Common myeloid progenitor, CD34-positive (primary cell): Measurements from ENCODE around the gene LYPLAL1.

Source experiments
- CTCF ChIA-PET: fragments of 350-600 bp; sonication (Branson Sonifier 250); formaldehyde crosslinking; loops from one replicate; lab custom pipeline; 2021; ENCODE audit warnings: antibody characterized with exemption; lab: Charles Lee
- POLR2A ChIA-PET: fragments of 350-600 bp; sonication (Branson Sonifier 250); formaldehyde crosslinking; loops from one replicate; lab custom pipeline; 2021; ENCODE audit warnings: antibody characterized with exemption; lab: Charles Lee
- DNase-seq, 3 donors: peaks; one replicate each; pipeline versions ENCODE4 v3.0.0 to v3.0.0-alpha.2; 2013
- H3K27ac ChIP-seq, 2 experiments: 1 replicate in 1 of 2; 2 replicates in 1 of 2; pipeline ENCODE4 v1.7.0; 2013; ENCODE audit warnings: inconsistent platforms in 2 of 2, low read length in 2 of 2, mild to moderate bottlenecking in 2 of 2, low read depth in 1 of 2, moderate library complexity in 1 of 2; ENCODE audit not compliant: severe bottlenecking in 2 of 2, insufficient read depth in 1 of 2, poor library complexity in 1 of 2
- H3K27me3 ChIP-seq, 5 experiments: replicated peaks in 2 of 5; 1 replicate in 3 of 5; 2 replicates in 2 of 5; pipeline versions ENCODE4 v1.6.1 to v1.7.0; 2013; ENCODE audit warnings: low read length in 4 of 5, mild to moderate bottlenecking in 2 of 5, moderate library complexity in 2 of 5, inconsistent platforms in 1 of 5; ENCODE audit not compliant: insufficient read depth in 5 of 5, control insufficient read depth in 4 of 5
- H3K36me3 ChIP-seq, 4 experiments: 1 replicate in 2 of 4; 2 replicates in 2 of 4; pipeline versions ENCODE4 v1.6.1 to v1.7.0; 2013; ENCODE audit warnings: low read length in 3 of 4, control low read depth in 1 of 4, mild to moderate bottlenecking in 1 of 4; ENCODE audit not compliant: control insufficient read depth in 4 of 4, insufficient read depth in 4 of 4
- H3K4me1 ChIP-seq, 4 experiments: 1 replicate in 3 of 4; 2 replicates in 1 of 4; pipeline versions ENCODE4 v1.6.1 to v1.7.1; 2013; ENCODE audit warnings: low read length in 3 of 4, mild to moderate bottlenecking in 3 of 4, control low read depth in 1 of 4, inconsistent platforms in 1 of 4, moderate library complexity in 1 of 4; ENCODE audit not compliant: control insufficient read depth in 4 of 4, insufficient read depth in 4 of 4; ENCODE audit errors: control extremely low read depth in 1 of 4
- H3K4me3 ChIP-seq, 7 experiments: 1 replicate in 4 of 7; 2 replicates in 3 of 7; pipeline versions ENCODE4 v1.5.1 to v1.7.0; 2013; ENCODE audit warnings: mild to moderate bottlenecking in 7 of 7, low read length in 6 of 7, moderate library complexity in 6 of 7, inconsistent platforms in 2 of 7, low read depth in 2 of 7, control low read depth in 1 of 7; ENCODE audit not compliant: insufficient read depth in 4 of 7, control insufficient read depth in 1 of 7; ENCODE audit errors: extremely low read depth in 1 of 7
- H3K9me3 ChIP-seq, 5 experiments: 1 replicate in 4 of 5; 2 replicates in 1 of 5; pipeline versions ENCODE4 v1.6.1 to v1.7.1; 2013; ENCODE audit warnings: low read length in 4 of 5, mild to moderate bottlenecking in 2 of 5, inconsistent platforms in 1 of 5, low read depth in 1 of 5, moderate library complexity in 1 of 5; ENCODE audit not compliant: control insufficient read depth in 4 of 5, insufficient read depth in 2 of 5; ENCODE audit errors: control extremely low read depth in 1 of 5
- WGBS: methylation state at CpG from one replicate; pipeline ENCODE4 v1.1.5; 2013; ENCODE audit not compliant: insufficient coverage; 5-methylcytosine and 5-hydroxymethylcytosine counted together

The LYPLAL1 gene

GRCh38 chr1:219202567-219202966 is 28.9 kb downstream of the LYPLAL1 start:
- WGBS, result no CpG with 5 or more reads among the region's 2 CpGs

DNA sequence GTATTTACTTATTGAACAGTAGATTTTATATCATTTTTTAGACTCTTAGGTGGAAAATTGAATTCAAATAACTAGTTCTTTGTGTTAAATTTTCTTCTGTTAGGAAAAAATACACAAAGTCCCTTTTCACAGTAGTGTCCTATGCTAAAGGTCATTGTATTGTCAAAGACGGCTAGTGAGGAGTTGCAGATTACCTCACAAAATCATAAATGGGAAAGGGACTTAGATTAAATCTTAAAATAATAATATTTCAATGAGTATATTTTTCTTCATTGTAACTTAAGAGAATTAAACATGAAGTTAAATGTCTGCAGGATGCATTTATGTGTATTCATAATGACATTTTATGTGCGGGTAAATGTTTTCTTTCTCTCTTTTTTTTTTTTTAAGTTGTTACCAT is 32.7 kb downstream of the LYPLAL1 start:
- ChIA-PET POLR2A (no interaction called here), CTCF (no interaction called here)
- Histone ChIP-seq H3K4me1 (no peaks in the 10 kb centered on the region), H3K27ac (no peak overlapping the region), H3K36me3 (peaks cover 0 to 7% (median under 1%) of the 10 kb centered on the region in 4 experiments), H3K4me3 (no peak overlapping the region), H3K27me3 (no peaks in the 10 kb centered on the region), H3K9me3 (no peaks in the 10 kb centered on the region)
- no CpG with 5 or more reads among the region's 2 CpGs for WGBS
- DNase-seq, result no peak

More at GRCh38 chr1:219202567-219202966, 28.9 kb downstream of the LYPLAL1 start:
- Histone ChIP-seq H3K9me3 (no peaks in the 10 kb centered on the region), H3K27me3 (no peaks in the 10 kb centered on the region), H3K4me1 (no peaks in the 10 kb centered on the region), H3K27ac (no peak overlapping the region), H3K4me3 (no peak overlapping the region), H3K36me3 (peaks cover 0 to 5% (median 4%) of the 10 kb centered on the region in 4 experiments)
- CTCF ChIA-PET, result interaction anchor here (1.0 to 2.4 kb wide), 3 partner anchors 15 to 26 kb away, joined by 3 to 11 read pairs (median 4); no protein-coding TSS in a partner anchor
- POLR2A ChIA-PET, result no interaction called here
- no peak for DNase-seq

GRCh38 chr1:219209578-219209977 is 35.9 kb downstream of the LYPLAL1 start:
- Histone ChIP-seq H3K27me3 (no peaks in the 10 kb centered on the region), H3K4me1 (no peaks in the 10 kb centered on the region), H3K27ac (no peak overlapping the region), H3K9me3 (no peaks in the 10 kb centered on the region), H3K4me3 (no peak overlapping the region), H3K36me3 (peaks cover 0 to 9% (median 6%) of the 10 kb centered on the region in 4 experiments)
- ChIA-PET CTCF (interaction anchor here (1.2 kb wide), 2 partner anchors 10 to 36 kb away, joined by 3 read pairs; partner anchors contain the start of gene LYPLAL1), POLR2A (no interaction called here)
- 100% methylated on average over 2 of the region's 2 CpGs for WGBS
- no peak for DNase-seq

- ChIA-PET POLR2A (no interaction called here), CTCF (interaction anchor here (1.2 kb wide), 2 partner anchors 10 to 36 kb away, joined by 3 read pairs; partner anchors contain the start of gene LYPLAL1)
- Histone ChIP-seq H3K27ac (no peak overlapping the region), H3K4me3 (no peak overlapping the region), H3K9me3 (no peaks in the 10 kb centered on the region), H3K27me3 (no peaks in the 10 kb centered on the region), H3K36me3 (peaks cover 0 to 9% (median 8%) of the 10 kb centered on the region in 4 experiments), H3K4me1 (no peaks in the 10 kb centered on the region)
- DNase-seq, result no peak
- WGBS, result 90% methylated on average over 1 of the region's 5 CpGs
Observed at GRCh38 chr1:219210067-219210466, 36.4 kb downstream of the LYPLAL1 start.

- Histone ChIP-seq H3K36me3 (peaks cover 0 to 14% (median 11%) of the 10 kb centered on the region in 4 experiments), H3K4me1 (no peaks in the 10 kb centered on the region), H3K9me3 (peaks cover 0 to 2% (median 0%) of the 10 kb centered on the region in 5 experiments), H3K27ac (no peak overlapping the region), H3K27me3 (no peaks in the 10 kb centered on the region), H3K4me3 (no peak overlapping the region)
- POLR2A ChIA-PET, result no interaction called here
- DNase-seq, result no peak
- CTCF ChIA-PET, result no interaction called here
Observed at GRCh38 chr1:219215477-219215876, 41.8 kb downstream of the LYPLAL1 start.

GRCh38 chr1:219220945-219221344 is 47.3 kb downstream of the LYPLAL1 start:
- H3K27ac ChIP-seq, result no peak overlapping the region
- WGBS, result 92% methylated on average over 3 of the region's 3 CpGs
- CTCF ChIA-PET, result no interaction called here
- POLR2A ChIA-PET, result no interaction called here
- DNase-seq, result no peak
- peaks cover 0 to 9% (median 4%) of the 10 kb centered on the region in 4 experiments for H3K36me3 ChIP-seq
- no peaks in the 10 kb centered on the region for H3K27me3 ChIP-seq
- peaks cover 0 to 2% (median 0%) of the 10 kb centered on the region in 5 experiments for H3K9me3 ChIP-seq
- no peak overlapping the region for H3K4me3 ChIP-seq
- H3K4me1 ChIP-seq, result no peaks in the 10 kb centered on the region

- H3K27me3 ChIP-seq, result no peaks in the 10 kb centered on the region
- H3K36me3 ChIP-seq, result peaks cover 0 to 9% (median 3%) of the 10 kb centered on the region in 4 experiments
- no peaks in the 10 kb centered on the region for H3K4me1 ChIP-seq
- H3K27ac ChIP-seq, result no peak overlapping the region
- no peaks in the 10 kb centered on the region for H3K9me3 ChIP-seq
- no peak for DNase-seq
- CTCF ChIA-PET, result no interaction called here
- H3K4me3 ChIP-seq, result no peak overlapping the region
- POLR2A ChIA-PET, result no interaction called here
Observed at GRCh38 chr1:219223496-219223895, 49.8 kb downstream of the LYPLAL1 start.
